Breast epithelium (tissue), 3 donors: Measurements from ENCODE around the gene ZNF780A.

ENCODE experiments used
- POLR2AphosphoS5 ChIP-seq, 3 donors: sonication (generic); formaldehyde crosslinking; IDR thresholded peaks; one replicate each; pipeline ENCODE4 v1.6.1; 2017; ENCODE audit warnings: antibody characterized with exemption in 3 of 3
- TF ChIP-seq, protein P1 (sequence below), 3 donors: fragments of 450-650 bp; IDR thresholded peaks; one replicate each; pipeline ENCODE4 v1.5.1; 2016 to 2017; ENCODE audit warnings: antibody characterized with exemption in 3 of 3, mild to moderate bottlenecking in 3 of 3, moderate library complexity in 3 of 3

DNA sequence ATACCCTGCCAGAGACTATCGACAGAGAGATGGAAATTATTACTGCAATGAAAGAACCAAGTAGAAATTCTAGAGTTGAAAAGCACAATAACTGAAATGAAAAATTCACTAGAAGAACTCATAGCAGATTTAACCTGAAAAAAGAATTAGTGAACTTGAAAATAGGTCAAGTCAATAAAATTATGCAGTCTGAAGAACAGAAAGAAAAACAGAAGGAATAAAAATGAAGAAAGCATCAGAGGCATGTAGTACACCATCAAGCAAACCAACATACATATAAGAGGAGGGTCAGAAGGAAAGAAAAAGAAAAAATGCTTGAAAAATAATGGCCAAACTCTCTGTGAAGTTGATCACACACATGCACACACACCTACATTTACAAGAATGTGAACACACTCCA is 31.1 kb downstream of the ZNF780A start:
- TF ChIP-seq, protein P1, sequence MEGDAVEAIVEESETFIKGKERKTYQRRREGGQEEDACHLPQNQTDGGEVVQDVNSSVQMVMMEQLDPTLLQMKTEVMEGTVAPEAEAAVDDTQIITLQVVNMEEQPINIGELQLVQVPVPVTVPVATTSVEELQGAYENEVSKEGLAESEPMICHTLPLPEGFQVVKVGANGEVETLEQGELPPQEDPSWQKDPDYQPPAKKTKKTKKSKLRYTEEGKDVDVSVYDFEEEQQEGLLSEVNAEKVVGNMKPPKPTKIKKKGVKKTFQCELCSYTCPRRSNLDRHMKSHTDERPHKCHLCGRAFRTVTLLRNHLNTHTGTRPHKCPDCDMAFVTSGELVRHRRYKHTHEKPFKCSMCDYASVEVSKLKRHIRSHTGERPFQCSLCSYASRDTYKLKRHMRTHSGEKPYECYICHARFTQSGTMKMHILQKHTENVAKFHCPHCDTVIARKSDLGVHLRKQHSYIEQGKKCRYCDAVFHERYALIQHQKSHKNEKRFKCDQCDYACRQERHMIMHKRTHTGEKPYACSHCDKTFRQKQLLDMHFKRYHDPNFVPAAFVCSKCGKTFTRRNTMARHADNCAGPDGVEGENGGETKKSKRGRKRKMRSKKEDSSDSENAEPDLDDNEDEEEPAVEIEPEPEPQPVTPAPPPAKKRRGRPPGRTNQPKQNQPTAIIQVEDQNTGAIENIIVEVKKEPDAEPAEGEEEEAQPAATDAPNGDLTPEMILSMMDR (IDR thresholded peaks at IDR 0.05): no peak
- TF ChIP-seq POLR2AphosphoS5 (IDR thresholded peaks at IDR 0.05): no peak
